ENCODE data around the gene HELZ2.

The HELZ2 gene

DNA sequence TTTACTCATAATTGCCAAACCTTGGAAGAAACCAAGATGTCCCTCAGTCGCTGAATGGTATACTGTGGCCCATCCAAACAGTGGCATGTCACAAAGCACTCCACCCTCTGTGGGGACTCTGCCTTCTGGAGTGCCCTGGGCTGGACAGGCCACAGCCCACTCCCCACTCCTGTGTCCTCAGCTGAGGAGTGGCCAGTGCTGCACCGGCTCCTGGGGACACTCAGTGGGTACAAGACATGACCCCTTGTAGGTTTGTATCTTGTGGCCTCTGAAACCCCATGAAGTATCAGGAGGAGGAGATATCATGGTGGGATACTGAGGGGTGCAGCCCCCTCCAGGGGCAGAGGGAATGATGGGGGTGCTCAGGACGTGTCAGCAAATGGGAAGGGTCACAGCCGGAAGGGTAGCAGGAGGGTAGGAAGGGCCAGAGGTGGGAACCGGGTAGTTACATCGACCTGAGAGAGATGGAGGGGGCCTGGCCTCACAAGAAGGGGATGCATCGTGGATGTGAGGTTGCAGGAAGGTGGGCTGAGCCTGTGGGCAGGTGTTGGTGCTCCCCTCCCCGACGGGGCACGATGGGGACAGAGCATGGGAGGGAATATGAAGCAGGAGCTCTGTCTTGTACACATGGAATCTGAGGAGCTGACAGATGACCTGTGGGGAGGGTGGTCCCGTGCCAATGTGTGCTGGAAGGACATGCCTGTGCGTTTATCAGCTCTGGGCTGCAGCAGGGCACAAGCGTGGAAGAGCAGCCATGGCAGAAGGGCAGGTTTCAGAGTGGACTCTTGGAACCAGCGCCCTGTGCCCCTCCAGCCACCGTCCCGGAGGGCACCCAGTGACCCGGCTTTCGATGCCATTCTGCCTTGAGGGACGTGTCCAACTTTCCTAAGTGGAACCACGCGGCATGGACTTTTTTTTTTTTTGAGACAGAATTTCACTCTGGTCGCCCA, 11.9 kb upstream of the HELZ2 start:
- Histone ChIP-seq H3K36me3 (peaks cover 19% of the 10 kb centered on the region), H3K27me3 (ENCODE audit: insufficient read depth, low read depth, severe bottlenecking) (no peaks in the 10 kb centered on the region), H3K9me3 (ENCODE audit: severe bottlenecking) (no peaks in the 10 kb centered on the region), H3K27ac (no peak overlapping the region), H3K4me3 (ENCODE audit: low read depth, low read length) (no peak overlapping the region)
- TF ChIP-seq, protein P1, sequence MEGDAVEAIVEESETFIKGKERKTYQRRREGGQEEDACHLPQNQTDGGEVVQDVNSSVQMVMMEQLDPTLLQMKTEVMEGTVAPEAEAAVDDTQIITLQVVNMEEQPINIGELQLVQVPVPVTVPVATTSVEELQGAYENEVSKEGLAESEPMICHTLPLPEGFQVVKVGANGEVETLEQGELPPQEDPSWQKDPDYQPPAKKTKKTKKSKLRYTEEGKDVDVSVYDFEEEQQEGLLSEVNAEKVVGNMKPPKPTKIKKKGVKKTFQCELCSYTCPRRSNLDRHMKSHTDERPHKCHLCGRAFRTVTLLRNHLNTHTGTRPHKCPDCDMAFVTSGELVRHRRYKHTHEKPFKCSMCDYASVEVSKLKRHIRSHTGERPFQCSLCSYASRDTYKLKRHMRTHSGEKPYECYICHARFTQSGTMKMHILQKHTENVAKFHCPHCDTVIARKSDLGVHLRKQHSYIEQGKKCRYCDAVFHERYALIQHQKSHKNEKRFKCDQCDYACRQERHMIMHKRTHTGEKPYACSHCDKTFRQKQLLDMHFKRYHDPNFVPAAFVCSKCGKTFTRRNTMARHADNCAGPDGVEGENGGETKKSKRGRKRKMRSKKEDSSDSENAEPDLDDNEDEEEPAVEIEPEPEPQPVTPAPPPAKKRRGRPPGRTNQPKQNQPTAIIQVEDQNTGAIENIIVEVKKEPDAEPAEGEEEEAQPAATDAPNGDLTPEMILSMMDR (IDR thresholded peaks at IDR 0.05; ENCODE audit: low read depth, low read length), result no peak
- DNase-seq, result peak; percentile 4

DNA sequence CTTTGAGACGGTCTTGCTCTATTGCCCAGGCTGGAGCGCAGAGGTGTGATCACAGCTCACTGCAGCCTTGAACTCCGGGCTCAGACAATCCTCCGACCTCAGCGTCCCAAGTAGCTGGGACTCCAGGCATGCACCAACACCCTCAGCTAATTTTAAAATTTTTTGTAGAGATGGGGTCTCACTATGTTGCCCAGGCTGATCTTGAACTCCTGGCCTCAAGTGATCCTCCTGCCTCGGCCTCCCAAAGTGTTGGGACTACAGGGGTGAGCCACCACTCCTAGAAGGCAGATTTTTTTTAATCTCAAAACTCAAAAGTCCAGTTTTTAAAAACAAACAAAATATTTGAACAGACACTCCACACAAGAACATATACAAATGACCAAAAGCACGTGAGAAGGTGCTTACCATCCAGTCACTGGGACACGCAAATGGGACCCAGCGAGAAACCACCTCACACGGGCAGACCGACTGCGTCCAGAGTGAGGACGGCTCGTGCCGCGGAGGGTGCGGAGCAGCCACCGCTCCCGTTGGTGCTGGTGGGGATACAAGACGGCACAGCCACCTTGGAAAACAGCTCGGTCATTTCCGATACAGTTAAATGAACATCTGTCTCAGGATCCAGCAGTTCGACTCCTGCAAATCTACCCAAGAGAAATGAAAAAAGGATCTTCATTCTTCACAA, 8.5 kb upstream of the HELZ2 start:
- DNase-seq, result no peak
- TF ChIP-seq, protein P1 (IDR thresholded peaks at IDR 0.05; ENCODE audit: low read depth, low read length), result no peak
- Histone ChIP-seq H3K9me3 (ENCODE audit: severe bottlenecking) (no peaks in the 10 kb centered on the region), H3K27ac (no peak overlapping the region), H3K36me3 (0 out of 2 replicates have a peak, but pooled peaks cover 3% of the 10 kb centered on the region), H3K4me3 (ENCODE audit: low read depth, low read length) (no peak overlapping the region), H3K27me3 (ENCODE audit: insufficient read depth, low read depth, severe bottlenecking) (no peaks in the 10 kb centered on the region)

DNA sequence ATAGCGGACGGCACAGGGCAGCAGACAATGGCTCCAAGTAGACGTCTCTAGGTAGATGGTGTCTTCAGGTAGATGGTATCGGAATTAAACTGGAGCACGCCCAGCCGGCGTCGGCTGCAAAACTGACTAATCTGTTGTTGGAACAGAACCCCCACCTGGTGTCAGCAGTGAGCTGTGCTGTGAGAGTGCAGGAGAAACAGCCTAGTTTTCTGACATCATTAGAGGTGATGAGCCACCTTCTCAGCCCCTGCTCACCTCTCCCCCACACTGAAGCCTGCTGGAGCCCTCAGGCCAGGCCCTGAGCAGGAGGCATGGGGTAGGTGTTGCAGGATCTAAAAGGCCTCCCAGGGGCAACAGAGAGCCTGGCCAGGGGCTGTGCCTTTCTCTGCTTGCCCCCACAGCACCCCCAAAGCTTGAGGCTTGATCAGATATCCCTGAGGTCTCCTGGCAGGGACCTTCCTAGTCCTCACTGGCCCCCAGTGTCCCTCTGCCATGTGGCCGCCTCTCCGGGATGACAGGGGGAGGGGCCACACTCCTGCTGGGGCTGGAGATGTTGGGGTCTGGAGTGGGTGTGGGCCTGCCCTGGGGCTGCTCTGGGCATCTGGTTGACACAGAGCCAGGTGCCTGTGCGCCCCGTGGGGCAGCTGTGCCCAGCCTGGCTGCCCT, 6.9 kb upstream of the HELZ2 start:
- peak; percentile 81 for DNase-seq
- H3K36me3 ChIP-seq, result no peaks in the 10 kb centered on the region
- TF ChIP-seq, protein P1 (IDR thresholded peaks at IDR 0.05; ENCODE audit: low read depth, low read length), result peak; percentile 84
- no peak overlapping the region for H3K4me3 ChIP-seq (ENCODE audit: low read depth, low read length)
- H3K27me3 ChIP-seq (ENCODE audit: insufficient read depth, low read depth, severe bottlenecking), result no peaks in the 10 kb centered on the region
- no peaks in the 10 kb centered on the region for H3K9me3 ChIP-seq (ENCODE audit: severe bottlenecking)
- H3K27ac ChIP-seq, result no peak overlapping the region

DNA sequence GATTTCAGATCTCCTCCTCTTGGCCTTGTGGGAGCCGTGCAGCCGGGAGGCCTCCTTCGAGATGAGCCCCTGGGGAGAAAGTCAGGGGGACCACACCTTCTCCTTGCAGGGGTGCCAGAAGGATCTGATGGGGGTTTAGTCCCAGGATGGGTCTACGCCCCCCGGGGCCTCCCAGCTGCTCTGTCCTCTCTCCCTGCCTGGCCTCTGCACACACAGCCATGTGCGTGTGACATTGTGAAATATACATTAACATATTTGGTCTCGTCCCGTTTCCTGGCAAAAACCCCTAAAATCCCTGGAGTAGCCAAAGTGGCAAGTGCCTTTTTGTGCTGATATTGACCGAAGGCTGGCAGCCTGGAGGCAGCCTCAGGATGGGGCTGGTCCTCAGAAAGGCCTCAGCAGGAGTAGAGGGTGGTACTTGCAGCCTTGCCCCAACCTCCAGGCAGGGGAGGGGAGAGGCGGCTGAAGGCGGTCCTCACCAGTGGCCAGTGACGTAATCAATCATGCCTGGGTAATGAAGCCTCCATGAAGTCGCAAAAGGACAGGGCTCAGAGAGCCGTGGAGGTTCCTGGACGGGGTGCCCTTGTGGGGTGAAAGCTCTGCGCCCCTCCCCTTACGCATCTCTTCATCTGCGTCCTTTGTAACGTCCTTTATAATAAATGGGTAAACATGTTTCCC, 5.1 kb upstream of the HELZ2 start:
- Histone ChIP-seq H3K27me3 (ENCODE audit: insufficient read depth, low read depth, severe bottlenecking) (no peaks in the 10 kb centered on the region), H3K36me3 (no peaks in the 10 kb centered on the region), H3K4me3 (ENCODE audit: low read depth, low read length) (no peak overlapping the region), H3K27ac (no peak overlapping the region), H3K9me3 (ENCODE audit: severe bottlenecking) (no peaks in the 10 kb centered on the region)
- no peak for DNase-seq
- TF ChIP-seq, protein P1 (IDR thresholded peaks at IDR 0.05; ENCODE audit: low read depth, low read length), result no peak

DNA sequence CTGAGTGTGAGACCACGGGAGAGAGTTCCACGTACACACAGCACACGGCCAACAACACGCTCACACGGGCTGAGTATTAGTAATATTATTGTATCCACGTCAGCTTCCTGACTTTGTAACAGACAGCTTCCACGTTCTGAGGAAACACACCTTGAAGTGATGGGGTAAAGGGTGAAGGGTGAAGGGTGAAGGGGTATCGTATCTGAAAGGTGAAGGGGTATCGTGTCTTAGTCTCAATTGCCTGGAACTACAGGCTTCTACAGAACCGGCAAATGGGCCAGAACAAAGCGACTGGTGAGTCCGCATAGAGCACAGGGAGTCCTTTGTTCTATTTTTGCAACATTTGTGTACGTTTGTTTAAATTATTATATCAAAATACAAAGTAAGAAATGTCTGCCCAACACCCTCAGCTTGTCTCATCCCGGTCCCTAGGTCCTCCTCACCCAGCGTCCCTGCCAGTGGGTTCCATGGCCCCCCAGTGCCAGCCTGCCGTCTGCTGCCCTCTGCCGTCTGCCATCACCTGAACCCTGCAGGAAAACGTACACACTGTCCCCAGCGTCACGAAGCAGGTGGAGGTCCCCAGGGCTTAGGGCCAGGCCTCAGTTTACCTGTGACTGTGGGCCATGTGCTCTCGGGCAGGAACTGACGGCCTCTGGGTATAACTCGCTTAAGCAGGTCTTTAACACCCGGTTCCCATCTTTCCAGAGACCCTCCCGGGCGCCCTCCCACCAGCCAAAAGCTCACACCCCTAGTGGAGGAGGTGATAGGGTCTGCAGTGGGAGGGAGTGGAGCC, 4.4 kb upstream of the HELZ2 start:
- Histone ChIP-seq H3K9me3 (ENCODE audit: severe bottlenecking) (no peaks in the 10 kb centered on the region), H3K27me3 (ENCODE audit: insufficient read depth, low read depth, severe bottlenecking) (no peaks in the 10 kb centered on the region), H3K4me3 (ENCODE audit: low read depth, low read length) (no peak overlapping the region), H3K27ac (no peak overlapping the region), H3K36me3 (no peaks in the 10 kb centered on the region)
- no peak for DNase-seq
- TF ChIP-seq, protein P1 (IDR thresholded peaks at IDR 0.05; ENCODE audit: low read depth, low read length), result no peak
